GM19035 (cell line): ENCODE results near the gene MMS22L.

Experiments used
- ATAC-seq: cut with Tn5 transposase; IDR thresholded peaks from one replicate; pipeline ENCODE4 v1.9.1; 2021; ENCODE audit not compliant: unreplicated experiment

Gene MMS22L

GRCh38 chr6:97145691-97146090 lies 137.3 kb downstream of the MMS22L start:
- ATAC-seq, result no peak

- no peak for ATAC-seq
Observed at GRCh38 chr6:97141756-97142155, 141.3 kb downstream of the MMS22L start.

GRCh38 chr6:97138581-97138980 lies 144.4 kb downstream of the MMS22L start:
- ATAC-seq, result no peak

GRCh38 chr6:97136626-97137358 lies 146.2 kb downstream of the MMS22L start:
- peak; percentile 55 for ATAC-seq

GRCh38 chr6:97133067-97133466 lies 149.9 kb downstream of the MMS22L start:
- no peak for ATAC-seq

- no peak for ATAC-seq
Observed at GRCh38 chr6:97129106-97129505, 153.9 kb downstream of the MMS22L start.

- ATAC-seq, result no peak
Observed at GRCh38 chr6:97128507-97128906, 154.5 kb downstream of the MMS22L start.

- no peak for ATAC-seq
Observed at GRCh38 chr6:97123652-97124051, 159.4 kb downstream of the MMS22L start.

- ATAC-seq, result no peak
Observed at GRCh38 chr6:97123112-97123511, 159.9 kb downstream of the MMS22L start.

GRCh38 chr6:97120511-97120910 lies 162.5 kb downstream of the MMS22L start:
- no peak for ATAC-seq

- no peak for ATAC-seq
Observed at GRCh38 chr6:97114645-97115044, 168.4 kb downstream of the MMS22L start.

- ATAC-seq, result no peak
Observed at GRCh38 chr6:97113170-97113569, 169.8 kb downstream of the MMS22L start.

GRCh38 chr6:97111243-97111642 lies 171.8 kb downstream of the MMS22L start:
- ATAC-seq, result no peak

GRCh38 chr6:97110626-97111025 lies 172.4 kb downstream of the MMS22L start:
- no peak for ATAC-seq

- ATAC-seq, result no peak
Observed at GRCh38 chr6:97110149-97110548, 172.9 kb downstream of the MMS22L start.

GRCh38 chr6:97109444-97109843 lies 173.6 kb downstream of the MMS22L start:
- no peak for ATAC-seq

- ATAC-seq, result no peak
Observed at GRCh38 chr6:97102145-97102790, 180.7 kb downstream of the MMS22L start.

GRCh38 chr6:97100696-97101095 lies 182.3 kb downstream of the MMS22L start:
- ATAC-seq, result no peak

GRCh38 chr6:97097068-97098047 lies 185.7 kb downstream of the MMS22L start:
- no peak for ATAC-seq

GRCh38 chr6:97095311-97095850 lies 187.6 kb downstream of the MMS22L start:
- no peak for ATAC-seq

GRCh38 chr6:97094376-97094775 lies 188.6 kb downstream of the MMS22L start:
- no peak for ATAC-seq
